ENCODE results near the gene ADCY5. TPM values are rescaled to one million over a fixed set of nuclear protein-coding genes. Genes with fewer than 3 reads are reported as not detected.

ADCY5 gene
- 0.13 and 0.16 TPM in 2 replicates for total RNA-seq

GRCh38 chr3:123448536-123449101, at the start of gene ADCY5:
TSS of gene ADCY5 (minus strand) at chr3:123449090. CDS start at chr3:123448545, 545 bp downstream.

Other genes with a start within 250 kb of the ADCY5 start
- 21.4 and 35.2 TPM in 2 replicates for gene SEC22A, start 247.1 kb downstream of the ADCY5 start, total RNA-seq
- gene HACD2, start 136.0 kb upstream of the ADCY5 start, total RNA-seq, result 13.7 and 19.1 TPM in 2 replicates

All from mesangial cell (primary cell).